HUES48 (cell line): ENCODE results near the gene ZNF462.

Experiments used
- H3K27ac ChIP-seq: one replicate; pipeline ENCODE4 v1.7.0; 2013; ENCODE audit warnings: low read depth, low read length, inconsistent platforms
- H3K27me3 ChIP-seq: 2 replicates; pipeline ENCODE4 v1.6.1; 2013; ENCODE audit warnings: mild to moderate bottlenecking, low read length; ENCODE audit not compliant: control insufficient read depth, insufficient read depth
- H3K36me3 ChIP-seq: 2 replicates; pipeline ENCODE4 v1.6.1; 2013; ENCODE audit warnings: low read length; ENCODE audit not compliant: control insufficient read depth, insufficient read depth
- H3K4me1 ChIP-seq: 2 replicates; pipeline ENCODE4 v1.6.1; 2013; ENCODE audit warnings: mild to moderate bottlenecking, low read length; ENCODE audit not compliant: control insufficient read depth, insufficient read depth
- H3K4me3 ChIP-seq: 2 replicates; pipeline ENCODE4 v1.5.1; 2013; ENCODE audit warnings: mild to moderate bottlenecking, low read depth, low read length
- H3K9ac ChIP-seq: 2 replicates; pipeline ENCODE4 v1.6.1; 2013; ENCODE audit warnings: mild to moderate bottlenecking, low read depth, low read length, moderate library complexity
- H3K9me3 ChIP-seq: 2 replicates; pipeline ENCODE4 v1.6.1; 2013; ENCODE audit warnings: low read length; ENCODE audit not compliant: control insufficient read depth, insufficient read depth

The ZNF462 gene

DNA sequence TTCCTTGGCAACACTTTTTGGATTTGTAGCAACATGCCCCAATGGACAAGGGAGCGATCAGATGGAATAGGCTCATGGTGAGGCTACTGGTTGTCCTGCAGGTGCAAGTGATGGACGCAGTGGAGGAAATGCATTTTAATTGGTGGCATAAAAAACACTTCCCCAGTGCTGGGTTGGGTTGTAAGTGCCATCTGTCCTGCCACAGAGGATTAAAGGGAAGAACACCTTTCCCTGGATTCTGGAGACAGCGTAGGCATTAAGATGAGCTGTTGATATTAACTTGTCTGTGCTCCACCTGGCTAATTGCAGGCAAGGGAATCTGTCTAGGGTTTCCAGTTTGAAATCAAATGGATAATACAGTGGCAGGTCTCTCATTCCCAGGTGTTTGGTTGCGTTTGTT is 173.4 kb downstream of the ZNF462 start:
- no peaks in the 10 kb centered on the region for H3K36me3 ChIP-seq
- H3K4me3 ChIP-seq = no peak overlapping the region
- H3K4me1 ChIP-seq = no peaks in the 10 kb centered on the region
- no peaks in the 10 kb centered on the region for H3K9me3 ChIP-seq
- H3K27me3 ChIP-seq = no peaks in the 10 kb centered on the region
- H3K27ac ChIP-seq = no peak overlapping the region
- H3K9ac ChIP-seq = no peak overlapping the region

DNA sequence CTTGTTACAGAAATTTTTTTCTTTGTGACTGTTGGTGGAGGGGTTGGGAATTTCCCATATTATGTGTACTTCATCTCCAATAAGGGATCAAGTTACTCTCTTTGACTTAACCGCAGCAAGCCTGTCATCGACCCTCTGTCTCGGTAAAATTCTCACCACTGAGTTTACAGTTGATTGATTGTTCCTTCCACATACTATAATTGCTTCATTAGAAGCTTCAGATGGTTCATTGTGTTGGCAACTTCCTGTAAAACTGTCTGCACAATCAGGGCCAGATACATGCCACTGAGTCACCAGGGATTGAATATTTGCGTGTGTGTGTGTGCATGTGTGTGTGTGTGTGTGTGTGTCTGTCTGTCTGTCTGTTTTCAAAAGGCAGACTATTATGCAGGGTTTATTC is 176.6 kb downstream of the ZNF462 start:
- no peak overlapping the region for H3K27ac ChIP-seq
- H3K4me3 ChIP-seq = no peak overlapping the region
- H3K27me3 ChIP-seq = no peaks in the 10 kb centered on the region
- no peak overlapping the region for H3K9ac ChIP-seq
- H3K36me3 ChIP-seq = no peaks in the 10 kb centered on the region
- no peaks in the 10 kb centered on the region for H3K4me1 ChIP-seq
- no peaks in the 10 kb centered on the region for H3K9me3 ChIP-seq

DNA sequence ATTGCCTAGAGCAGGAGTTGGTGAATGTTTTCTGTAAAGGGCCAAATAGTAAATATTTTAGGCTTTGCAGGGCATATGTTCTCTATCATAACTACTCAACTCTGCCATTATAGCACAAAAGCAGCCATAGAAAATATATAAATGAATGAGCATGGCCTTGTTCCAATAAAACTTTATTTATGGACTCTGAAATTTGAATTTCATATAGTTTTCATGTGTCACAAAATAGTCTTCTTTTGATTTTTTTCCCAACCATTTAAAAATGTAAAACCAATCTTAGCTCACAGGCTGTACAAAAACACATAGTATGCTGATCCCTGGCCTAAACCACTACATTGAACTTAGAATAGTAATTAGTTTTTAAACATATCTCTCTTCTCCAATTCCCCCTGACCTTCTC is 179.6 kb downstream of the ZNF462 start:
- H3K27me3 ChIP-seq = no peaks in the 10 kb centered on the region
- H3K9me3 ChIP-seq = no peaks in the 10 kb centered on the region
- no peaks in the 10 kb centered on the region for H3K36me3 ChIP-seq
- H3K4me1 ChIP-seq = no peaks in the 10 kb centered on the region
- H3K9ac ChIP-seq = no peak overlapping the region
- H3K4me3 ChIP-seq = no peak overlapping the region
- no peak overlapping the region for H3K27ac ChIP-seq

DNA sequence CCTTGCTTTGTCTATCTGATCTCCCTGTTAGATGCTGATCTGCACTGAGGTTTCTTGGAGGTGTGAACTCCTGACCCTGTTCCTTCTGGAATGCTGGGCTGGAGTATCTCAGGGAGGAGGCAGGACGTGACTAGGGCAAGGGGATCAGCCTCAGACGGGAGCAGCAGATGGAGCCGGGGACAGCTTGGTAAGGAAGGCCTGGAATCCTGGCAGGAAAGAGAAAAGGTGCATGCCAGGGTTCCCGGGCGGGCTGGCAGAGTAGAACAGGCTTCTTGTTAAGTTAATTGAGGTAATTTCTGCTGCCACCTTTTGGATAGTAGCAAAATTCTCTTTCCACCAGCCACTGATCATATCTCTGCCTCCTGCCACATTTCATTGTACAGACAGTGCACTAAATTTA is 180.9 kb downstream of the ZNF462 start:
- H3K27me3 ChIP-seq = no peaks in the 10 kb centered on the region
- no peaks in the 10 kb centered on the region for H3K9me3 ChIP-seq
- peaks cover 2% of the 10 kb centered on the region; the same call in 1 of the 2 replicates for H3K4me1 ChIP-seq
- no peaks in the 10 kb centered on the region for H3K36me3 ChIP-seq
- H3K27ac ChIP-seq = no peak overlapping the region
- no peak overlapping the region for H3K9ac ChIP-seq
- no peak overlapping the region for H3K4me3 ChIP-seq

DNA sequence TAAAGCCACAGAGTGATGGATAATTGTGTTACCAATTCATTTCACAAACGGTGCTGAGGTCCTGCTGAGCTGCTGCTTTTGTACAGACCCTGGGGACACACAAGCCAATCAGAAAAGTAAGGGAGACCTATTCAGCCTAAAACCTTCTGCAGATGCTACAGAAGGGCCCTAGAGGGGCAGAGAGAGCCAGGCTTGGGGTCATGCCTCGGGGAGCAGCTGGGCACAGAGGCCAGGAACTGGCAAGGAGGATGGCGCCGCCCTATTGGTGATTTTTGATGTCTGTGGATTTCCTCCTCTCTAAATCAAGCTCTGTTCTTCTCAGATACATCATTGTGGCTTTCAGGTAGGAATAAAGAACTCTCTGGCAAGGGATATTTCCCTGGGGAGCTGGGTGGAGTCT is 181.9 kb downstream of the ZNF462 start:
- Histone ChIP-seq H3K9me3 (no peaks in the 10 kb centered on the region), H3K4me1 (peaks cover 11% of the 10 kb centered on the region), H3K27me3 (no peaks in the 10 kb centered on the region), H3K36me3 (no peaks in the 10 kb centered on the region), H3K4me3 (no peak overlapping the region), H3K27ac (no peak overlapping the region), H3K9ac (no peak overlapping the region)

DNA sequence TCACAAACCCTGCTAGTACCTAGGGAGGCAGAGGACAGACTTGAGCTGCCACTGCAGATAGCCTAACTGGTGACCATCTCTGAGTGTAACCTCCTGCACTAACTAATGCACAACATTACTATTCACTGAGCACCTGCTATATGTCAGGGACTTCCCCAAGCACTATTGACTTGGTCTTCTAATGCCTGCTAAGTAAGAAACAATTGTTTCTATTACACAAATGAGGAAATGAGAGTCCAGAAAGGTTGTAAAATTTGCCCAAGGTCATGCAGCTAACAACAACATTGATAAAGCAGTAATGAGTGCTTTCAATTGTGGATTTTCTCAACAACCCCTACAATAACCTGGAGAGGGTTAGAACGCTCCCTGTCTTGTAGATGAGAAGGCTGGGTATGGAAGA is 183.7 kb downstream of the ZNF462 start:
- H3K9me3 ChIP-seq = no peaks in the 10 kb centered on the region
- no peak overlapping the region for H3K9ac ChIP-seq
- no peaks in the 10 kb centered on the region for H3K27me3 ChIP-seq

DNA sequence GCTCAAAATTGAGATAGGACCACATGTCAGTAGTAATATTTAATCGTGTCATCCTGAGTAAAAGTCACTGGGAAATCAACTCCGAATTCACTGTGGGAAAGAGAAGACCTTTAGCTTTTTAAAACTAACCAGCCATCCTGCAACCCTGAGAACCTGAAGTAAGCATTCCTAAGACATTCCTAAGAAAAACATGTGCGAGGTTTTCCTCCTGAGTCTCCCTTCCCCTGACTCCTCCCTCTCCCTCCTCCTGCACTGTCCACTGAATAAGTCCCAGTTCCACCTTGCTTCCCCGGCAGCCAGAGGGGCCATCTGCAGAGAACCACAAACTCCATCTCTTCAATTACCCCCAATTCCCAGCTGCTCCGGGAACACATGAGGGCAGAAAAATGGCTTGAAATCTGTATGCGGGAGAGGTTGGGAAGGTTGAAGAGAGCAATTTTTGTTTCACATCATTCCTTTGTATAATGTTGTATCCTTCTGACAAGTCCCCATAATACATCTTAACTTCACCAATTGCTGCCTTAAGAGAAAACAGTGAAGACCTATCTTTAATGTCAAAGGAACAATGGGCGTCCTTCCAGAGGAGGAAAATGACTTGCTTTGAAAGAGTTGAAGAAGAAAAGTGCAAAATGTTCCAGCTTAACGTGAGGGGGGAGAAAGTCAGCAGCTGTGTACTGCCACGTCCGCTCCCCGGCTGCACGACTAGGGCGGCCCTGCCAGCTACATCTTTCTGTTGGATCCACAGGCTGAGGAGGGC is 186.3 kb downstream of the ZNF462 start:
- H3K9ac ChIP-seq = no peak overlapping the region
- no peaks in the 10 kb centered on the region for H3K36me3 ChIP-seq
- peaks cover 20% of the 10 kb centered on the region for H3K4me1 ChIP-seq
- no peaks in the 10 kb centered on the region for H3K9me3 ChIP-seq
- peak overlapping the region; percentile 48 for H3K27ac ChIP-seq
- no peak overlapping the region for H3K4me3 ChIP-seq
- no peaks in the 10 kb centered on the region for H3K27me3 ChIP-seq

More for the DNA sequence above, 183.7 kb downstream of the ZNF462 start:
- no peak overlapping the region for H3K27ac ChIP-seq
- H3K4me3 ChIP-seq = no peak overlapping the region
- H3K4me1 ChIP-seq = peaks cover 20% of the 10 kb centered on the region
- H3K36me3 ChIP-seq = no peaks in the 10 kb centered on the region

DNA sequence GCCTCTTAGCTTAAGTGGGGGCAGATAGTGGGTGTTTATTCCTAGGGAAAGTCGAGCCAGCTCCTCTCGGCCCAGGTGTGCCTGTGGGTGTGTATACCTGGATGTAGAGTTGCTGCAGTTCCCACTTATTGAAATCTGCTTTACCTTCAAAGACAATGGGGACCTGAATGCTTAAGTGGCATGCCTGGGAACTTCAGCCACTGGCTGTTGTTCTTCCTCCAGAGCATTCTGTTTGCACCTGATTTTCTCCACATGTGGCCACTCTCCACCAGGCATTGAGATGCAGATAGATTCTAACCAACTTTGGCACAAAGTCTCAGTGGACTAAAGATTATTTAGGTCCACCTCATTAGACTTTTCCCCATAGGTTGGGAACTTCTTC is 186.8 kb downstream of the ZNF462 start:
- no peak overlapping the region for H3K9ac ChIP-seq
- peaks cover 20% of the 10 kb centered on the region for H3K4me1 ChIP-seq
- no peaks in the 10 kb centered on the region for H3K27me3 ChIP-seq
- peak overlapping the region; percentile 48 for H3K27ac ChIP-seq
- H3K36me3 ChIP-seq = no peaks in the 10 kb centered on the region
- H3K9me3 ChIP-seq = no peaks in the 10 kb centered on the region
- H3K4me3 ChIP-seq = no peak overlapping the region

DNA sequence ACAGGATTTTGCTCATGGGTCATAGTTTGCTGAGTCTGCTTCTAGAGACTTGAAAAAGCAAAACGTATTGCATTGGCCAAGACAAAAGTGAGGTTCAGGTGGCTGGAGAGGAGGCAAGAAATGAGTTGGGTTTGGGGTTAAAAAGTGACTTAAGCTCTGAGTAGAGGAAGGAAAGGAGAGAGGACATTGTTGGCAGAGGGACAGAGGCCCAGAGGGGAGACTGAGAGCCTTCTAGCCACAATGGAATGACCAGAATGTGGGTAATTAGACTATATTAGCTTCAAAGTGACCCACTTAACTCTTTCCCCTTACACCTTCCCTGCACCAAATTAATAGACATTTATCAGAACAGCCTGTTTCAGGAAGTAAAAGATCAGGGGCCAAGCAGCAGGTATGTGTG is 188.4 kb downstream of the ZNF462 start:
- no peaks in the 10 kb centered on the region for H3K27me3 ChIP-seq
- H3K4me1 ChIP-seq = peaks cover 20% of the 10 kb centered on the region
- no peak overlapping the region for H3K27ac ChIP-seq
- H3K9me3 ChIP-seq = no peaks in the 10 kb centered on the region
- no peaks in the 10 kb centered on the region for H3K36me3 ChIP-seq
- H3K9ac ChIP-seq = no peak overlapping the region
- no peak overlapping the region for H3K4me3 ChIP-seq

DNA sequence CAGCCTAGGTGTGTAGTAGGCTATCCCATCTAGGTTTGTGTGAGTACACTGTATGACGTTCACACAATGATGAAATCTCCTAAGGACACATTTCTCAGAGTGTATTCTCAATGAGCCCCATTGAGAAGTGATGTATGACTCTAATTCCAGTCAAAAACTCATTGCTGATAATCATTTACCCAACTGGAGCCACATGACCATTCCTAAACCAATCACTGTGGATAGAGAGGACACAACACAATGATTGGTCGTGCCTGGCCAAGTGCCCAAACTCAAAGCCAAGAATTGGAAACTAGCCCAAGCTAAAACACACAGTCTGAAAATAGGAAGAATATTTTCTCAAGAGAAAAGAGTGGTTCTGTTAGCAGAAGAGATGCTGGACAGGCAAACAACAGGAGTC is 191.2 kb downstream of the ZNF462 start:
- no peaks in the 10 kb centered on the region for H3K27me3 ChIP-seq
- peaks cover 16% of the 10 kb centered on the region for H3K4me1 ChIP-seq
- H3K36me3 ChIP-seq = no peaks in the 10 kb centered on the region
- H3K9me3 ChIP-seq = no peaks in the 10 kb centered on the region
- no peak overlapping the region for H3K4me3 ChIP-seq
- H3K9ac ChIP-seq = no peak overlapping the region
- H3K27ac ChIP-seq = no peak overlapping the region

DNA sequence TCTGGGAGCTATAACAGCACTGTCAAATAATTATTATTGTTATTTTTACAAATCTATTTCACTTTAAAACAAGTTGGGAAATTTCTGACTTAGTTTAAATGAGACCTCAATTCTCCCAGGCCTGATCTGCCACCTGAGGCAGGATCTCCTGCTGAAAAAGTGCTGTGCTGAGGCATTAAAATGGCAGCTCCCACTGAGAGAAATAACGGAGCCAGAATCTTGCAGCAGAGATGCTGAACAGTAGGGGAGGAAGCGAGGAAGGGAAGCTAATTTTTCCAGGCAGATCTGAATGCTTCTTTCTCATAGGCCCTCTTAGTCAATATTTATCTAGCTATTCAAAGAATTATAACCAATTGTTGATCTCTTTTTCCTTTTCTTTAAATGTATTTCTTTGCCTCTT is 196.3 kb downstream of the ZNF462 start:
- H3K27ac ChIP-seq = no peak overlapping the region
- H3K36me3 ChIP-seq = no peaks in the 10 kb centered on the region

More for the DNA sequence above, 196.3 kb downstream of the ZNF462 start:
- no peaks in the 10 kb centered on the region for H3K9me3 ChIP-seq
- H3K4me1 ChIP-seq = no peaks in the 10 kb centered on the region; the same call in 1 of the 2 replicates
- H3K27me3 ChIP-seq = no peaks in the 10 kb centered on the region
- no peak overlapping the region for H3K9ac ChIP-seq
- no peak overlapping the region for H3K4me3 ChIP-seq
